Mesenchymal stem cell (in vitro differentiated cells and primary cell): ENCODE measurements around the gene RBFOX2.
"Not testable (repeated sequence)": the region's sequence is repeated elsewhere in the genome, so short reads cannot be mapped to it uniquely, and the experiment has no call there.

Source experiments
- DNase-seq: peaks from one replicate; pipeline ENCODE4 v3.0.0-alpha.2; 2013
- H2AFZ ChIP-seq: one replicate; pipeline ENCODE4 v1.6.1; 2013; ENCODE audit warnings: low read depth, mild to moderate bottlenecking, control low read depth, inconsistent platforms, low read length, moderate library complexity
- H2AK5ac ChIP-seq: 2 replicates; pipeline ENCODE4 v1.6.1; 2013; ENCODE audit warnings: low read length, moderate library complexity, mild to moderate bottlenecking, inconsistent platforms; ENCODE audit not compliant: severe bottlenecking
- H2BK120ac ChIP-seq: one replicate; pipeline ENCODE4 v1.6.1; 2013; ENCODE audit warnings: low read depth, mild to moderate bottlenecking, inconsistent platforms, low read length, moderate library complexity
- H2BK12ac ChIP-seq, 2 experiments: one replicate each; pipeline ENCODE4 v1.6.1; 2013; ENCODE audit warnings: inconsistent platforms in 2 of 2, low read length in 2 of 2, mild to moderate bottlenecking in 2 of 2, moderate library complexity in 2 of 2, control low read depth in 1 of 2
- H2BK15ac ChIP-seq: one replicate; pipeline ENCODE4 v1.6.1; 2013; ENCODE audit warnings: mild to moderate bottlenecking, low read depth, inconsistent platforms; ENCODE audit not compliant: poor library complexity, severe bottlenecking
- H2BK5ac ChIP-seq: 2 replicates; pipeline ENCODE4 v1.6.1; 2013; ENCODE audit warnings: low read depth, mild to moderate bottlenecking, low read length, control low read depth, inconsistent platforms; ENCODE audit not compliant: poor library complexity, severe bottlenecking
- H3K14ac ChIP-seq, 2 experiments: one replicate each; pipeline ENCODE4 v1.6.1; 2013; ENCODE audit warnings: inconsistent platforms in 2 of 2, low read length in 2 of 2, control low read depth in 1 of 2, mild to moderate bottlenecking in 1 of 2, moderate library complexity in 1 of 2
- H3K18ac ChIP-seq, 2 experiments: one replicate each; pipeline ENCODE4 v1.6.1; 2013; ENCODE audit warnings: inconsistent platforms in 2 of 2, low read length in 2 of 2, control low read depth in 1 of 2, low read depth in 1 of 2, mild to moderate bottlenecking in 1 of 2
- H3K23ac ChIP-seq, 2 experiments: one replicate each; pipeline ENCODE4 v1.6.1; 2013; ENCODE audit warnings: inconsistent platforms in 2 of 2, low read length in 2 of 2, mild to moderate bottlenecking in 2 of 2, moderate library complexity in 2 of 2, control low read depth in 1 of 2
- H3K27ac ChIP-seq: 2 replicates; pipeline ENCODE4 v1.5.1; 2013; ENCODE audit warnings: mild to moderate bottlenecking, moderate library complexity, low read length, control low read depth, inconsistent platforms; ENCODE audit not compliant: poor library complexity, severe bottlenecking
- H3K27me3 ChIP-seq, 2 experiments: 2 replicates each; pipeline versions ENCODE4 v1.6.1 to v1.7.0; 2013; ENCODE audit warnings: low read length in 2 of 2, mild to moderate bottlenecking in 2 of 2, moderate library complexity in 2 of 2, control low read depth in 1 of 2, inconsistent platforms in 1 of 2; ENCODE audit not compliant: control insufficient read depth in 1 of 2, insufficient read depth in 1 of 2
- H3K36me3 ChIP-seq, 2 experiments: 2 replicates each; pipeline versions ENCODE4 v1.6.1 to v1.7.0; 2013; ENCODE audit warnings: low read length in 2 of 2, control low read depth in 1 of 2, inconsistent platforms in 1 of 2, low read depth in 1 of 2, mild to moderate bottlenecking in 1 of 2; ENCODE audit not compliant: insufficient read depth in 2 of 2, control insufficient read depth in 1 of 2
- H3K4ac ChIP-seq, 2 experiments: one replicate each; pipeline ENCODE4 v1.6.1; 2013; ENCODE audit warnings: inconsistent platforms in 2 of 2, low read length in 2 of 2, mild to moderate bottlenecking in 2 of 2, moderate library complexity in 2 of 2, control low read depth in 1 of 2, low read depth in 1 of 2
- H3K4me1 ChIP-seq: 2 replicates; pipeline ENCODE4 v1.6.1; 2013; ENCODE audit warnings: low read depth, low read length, control low read depth; ENCODE audit not compliant: control insufficient read depth, insufficient read depth
- H3K4me2 ChIP-seq: 2 replicates; pipeline ENCODE4 v1.6.1; 2013; ENCODE audit warnings: low read length, mild to moderate bottlenecking, inconsistent platforms; ENCODE audit not compliant: poor library complexity, severe bottlenecking
- H3K4me3 ChIP-seq, 2 experiments: 2 replicates each; pipeline versions ENCODE4 v1.5.1 to v1.7.0; 2013; ENCODE audit warnings: low read length in 2 of 2, mild to moderate bottlenecking in 2 of 2, control low read depth in 1 of 2, low read depth in 1 of 2; ENCODE audit not compliant: insufficient read depth in 1 of 2
- H3K79me1 ChIP-seq: replicated peaks from 2 replicates; pipeline ENCODE4 v1.6.1; 2013; ENCODE audit warnings: mild to moderate bottlenecking, control low read depth, low read length, inconsistent platforms; ENCODE audit not compliant: poor library complexity, severe bottlenecking
- H3K9ac ChIP-seq: 2 replicates; pipeline ENCODE4 v1.7.0; 2013; ENCODE audit warnings: mild to moderate bottlenecking, low read length, moderate library complexity
- H3K9me3 ChIP-seq: 2 replicates; pipeline ENCODE4 v1.7.0; 2013; ENCODE audit warnings: mild to moderate bottlenecking, low read length; ENCODE audit not compliant: control insufficient read depth
- H4K8ac ChIP-seq: one replicate; pipeline ENCODE4 v1.6.1; 2013; ENCODE audit warnings: inconsistent platforms, mild to moderate bottlenecking, low read length, moderate library complexity
- H4K91ac ChIP-seq: one replicate; pipeline ENCODE4 v1.6.1; 2013; ENCODE audit warnings: mild to moderate bottlenecking, low read length, inconsistent platforms
- WGBS: methylation state at CpG from one replicate; pipeline ENCODE4 v1.1.7; 2013; ENCODE audit warnings: mixed read lengths; 5-methylcytosine and 5-hydroxymethylcytosine counted together

Gene RBFOX2

GRCh38 chr22:35703861-35704584 lies 324.6 kb downstream of the RBFOX2 start:
- Histone ChIP-seq H3K23ac (no peak overlapping the region), H2AK5ac (no peak overlapping the region), H3K14ac (no peak overlapping the region), H3K79me1 (no peaks in the 10 kb centered on the region), H3K27me3 (no peaks in the 10 kb centered on the region), H2AFZ (no peak overlapping the region), H3K4me1 (peaks cover 13% of the 10 kb centered on the region), H3K36me3 (no peaks in the 10 kb centered on the region), H3K18ac (peak overlapping the region; percentile 5 to 29), H3K4ac (no peak overlapping the region), H3K4me3 (no peak overlapping the region), H4K8ac (no peak overlapping the region), H2BK15ac (peak overlapping the region; percentile 75), H4K91ac (no peak overlapping the region), H2BK120ac (no peak overlapping the region), H3K9ac (no peak overlapping the region), H3K4me2 (peak overlapping the region; percentile 21), H3K27ac (peak overlapping the region; percentile 37), H2BK12ac (peak overlapping the region in 1 of 2 experiments; percentile 7), H2BK5ac (no peak overlapping the region), H3K9me3 (no peaks in the 10 kb centered on the region)
- DNase-seq: peak; percentile 18
- WGBS: 74% methylated on average over 7 of the region's 7 CpGs

GRCh38 chr22:35699852-35700251 lies 328.8 kb downstream of the RBFOX2 start:
- H3K4me2 ChIP-seq, H3K27ac ChIP-seq, H3K23ac ChIP-seq, H2AFZ ChIP-seq, H3K4me1 ChIP-seq, H2BK5ac ChIP-seq, H4K8ac ChIP-seq, H2BK15ac ChIP-seq, H3K9me3 ChIP-seq, H3K4ac ChIP-seq, H3K4me3 ChIP-seq, H3K79me1 ChIP-seq, H3K14ac ChIP-seq, H3K9ac ChIP-seq, DNase-seq, H3K27me3 ChIP-seq, H2BK12ac ChIP-seq, H3K18ac ChIP-seq, H2AK5ac ChIP-seq, H2BK120ac ChIP-seq, H3K36me3 ChIP-seq, H4K91ac ChIP-seq: not testable (repeated sequence)
- 100% methylated on average over 2 of the region's 6 CpGs for WGBS

DNA sequence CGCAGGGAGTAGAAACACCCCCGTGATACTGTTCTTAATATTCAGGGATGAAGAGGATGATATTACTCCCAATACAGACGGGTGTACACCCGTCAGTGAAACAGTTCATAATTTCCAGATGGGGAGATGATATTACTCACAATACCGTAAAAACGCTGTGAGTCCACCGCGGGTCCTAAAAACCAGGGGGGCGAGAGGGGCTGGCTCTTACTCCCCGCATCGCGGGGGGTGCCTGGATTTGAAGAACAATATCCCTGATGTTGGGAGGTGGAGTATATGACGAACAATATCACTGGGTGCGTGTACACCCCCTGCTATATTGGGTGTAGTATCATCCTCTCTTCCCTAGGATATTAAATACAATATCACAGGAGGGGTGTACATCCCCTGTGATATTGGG lies 331.5 kb downstream of the RBFOX2 start:
- Histone ChIP-seq H3K36me3 (no peaks in the 10 kb centered on the region), H2BK12ac (no peak overlapping the region), H3K79me1 (no peaks in the 10 kb centered on the region), H3K23ac (no peak overlapping the region), H3K14ac (no peak overlapping the region), H3K9ac (no peak overlapping the region), H3K9me3 (no peaks in the 10 kb centered on the region), H2AK5ac (no peak overlapping the region), H3K18ac (no peak overlapping the region), H2BK5ac (no peak overlapping the region), H3K27me3 (no peaks in the 10 kb centered on the region), H3K4me2 (no peak overlapping the region), H4K8ac (no peak overlapping the region), H2AFZ (no peak overlapping the region), H4K91ac (no peak overlapping the region), H3K4me1 (no peaks in the 10 kb centered on the region), H3K4me3 (no peak overlapping the region), H2BK15ac (no peak overlapping the region), H2BK120ac (no peak overlapping the region), H3K27ac (no peak overlapping the region), H3K4ac (no peak overlapping the region)
- 92% methylated on average over 12 of the region's 14 CpGs for WGBS
- DNase-seq: no peak

GRCh38 chr22:35695202-35695601 lies 333.4 kb downstream of the RBFOX2 start:
- H3K23ac ChIP-seq: no peak overlapping the region
- no peak overlapping the region for H3K4ac ChIP-seq
- H3K27me3 ChIP-seq: no peaks in the 10 kb centered on the region
- H3K4me1 ChIP-seq: no peaks in the 10 kb centered on the region
- no peak overlapping the region for H4K8ac ChIP-seq
- H3K14ac ChIP-seq: no peak overlapping the region
- 96% methylated on average over 13 of the region's 13 CpGs for WGBS
- no peak overlapping the region for H3K4me3 ChIP-seq
- H3K79me1 ChIP-seq: no peaks in the 10 kb centered on the region
- no peak overlapping the region for H3K9ac ChIP-seq
- H3K36me3 ChIP-seq: no peaks in the 10 kb centered on the region
- no peak overlapping the region for H2AFZ ChIP-seq
- H2AK5ac ChIP-seq: no peak overlapping the region
- H4K91ac ChIP-seq: no peak overlapping the region
- no peak overlapping the region for H2BK5ac ChIP-seq
- no peak overlapping the region for H3K18ac ChIP-seq
- H2BK12ac ChIP-seq: no peak overlapping the region
- no peak for DNase-seq
- no peak overlapping the region for H2BK120ac ChIP-seq
- H2BK15ac ChIP-seq: no peak overlapping the region
- H3K9me3 ChIP-seq: no peaks in the 10 kb centered on the region
- H3K27ac ChIP-seq: no peak overlapping the region
- H3K4me2 ChIP-seq: no peak overlapping the region
